ENCODE data around the gene MMP28.

The MMP28 gene

DNA sequence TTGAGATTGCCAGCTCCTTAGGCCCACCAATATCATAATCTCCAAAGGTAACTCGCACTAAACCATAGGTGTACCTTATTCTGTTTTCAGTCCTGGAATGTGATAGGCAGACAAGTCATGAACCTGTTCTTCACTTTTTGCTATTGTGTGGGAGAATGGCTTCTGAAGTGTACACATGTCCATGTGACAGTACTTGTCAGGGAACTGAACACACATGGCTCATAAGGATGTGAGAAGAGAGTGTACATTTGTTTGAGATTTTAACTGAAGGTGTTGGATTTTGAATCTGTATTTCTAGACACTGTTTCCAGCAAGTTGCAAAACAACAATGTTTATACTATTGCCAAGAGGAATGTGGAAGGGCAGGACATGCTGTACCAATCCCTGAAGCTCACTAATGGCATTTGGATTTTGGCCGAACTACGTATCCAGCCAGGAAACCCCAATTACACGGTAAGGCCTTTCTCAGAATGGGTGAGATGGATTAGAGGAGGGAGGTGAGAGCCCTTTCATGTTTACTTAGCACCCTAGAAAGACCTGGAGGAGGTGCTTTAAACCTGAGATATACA lies 78.5 kb downstream of the MMP28 start:
- DNase-seq = no peak

- no peak for DNase-seq
These were observed 79.3 kb downstream of the MMP28 start for GRCh38 chr17:35716173-35716572.

Measured in stimulated activated CD4-positive, alpha-beta T cell treated with anti-CD3 and anti-CD28 coated beads, Interleukin-12 subunit alpha, Interleukin-12 subunit beta, amount 100 ng/mL, for 4 hours (primary cell).